ENCODE data around the gene COL23A1.
"Not testable (repeated sequence)": the region's sequence is repeated elsewhere in the genome, so short reads cannot be mapped to it uniquely, and the experiment has no call there.

COL23A1 gene

DNA sequence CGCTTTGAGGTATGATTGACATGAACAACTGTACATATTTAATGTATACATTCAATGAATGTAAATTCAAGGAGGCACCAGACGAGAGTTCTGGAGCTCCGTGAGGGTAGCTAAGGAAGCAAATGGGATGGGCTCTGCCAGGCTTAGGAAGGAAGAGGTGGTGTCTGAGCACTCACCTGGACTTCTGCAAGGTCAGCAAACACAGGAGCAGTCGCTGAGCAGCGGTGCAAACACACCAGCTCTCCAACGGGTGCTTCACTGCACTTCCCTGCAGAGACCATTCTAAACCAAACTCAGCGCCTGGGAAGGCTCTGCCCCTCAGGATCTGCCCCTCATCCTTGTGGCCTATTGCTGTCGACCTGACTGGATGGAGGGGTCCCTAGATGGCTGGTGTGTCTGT is 101.5 kb downstream of the COL23A1 start:
- no peak overlapping the region for H3K4me3 ChIP-seq (ENCODE audit: low read length)
- DNase-seq (ENCODE audit: low read depth), result no peak
- TF ChIP-seq, protein P1, sequence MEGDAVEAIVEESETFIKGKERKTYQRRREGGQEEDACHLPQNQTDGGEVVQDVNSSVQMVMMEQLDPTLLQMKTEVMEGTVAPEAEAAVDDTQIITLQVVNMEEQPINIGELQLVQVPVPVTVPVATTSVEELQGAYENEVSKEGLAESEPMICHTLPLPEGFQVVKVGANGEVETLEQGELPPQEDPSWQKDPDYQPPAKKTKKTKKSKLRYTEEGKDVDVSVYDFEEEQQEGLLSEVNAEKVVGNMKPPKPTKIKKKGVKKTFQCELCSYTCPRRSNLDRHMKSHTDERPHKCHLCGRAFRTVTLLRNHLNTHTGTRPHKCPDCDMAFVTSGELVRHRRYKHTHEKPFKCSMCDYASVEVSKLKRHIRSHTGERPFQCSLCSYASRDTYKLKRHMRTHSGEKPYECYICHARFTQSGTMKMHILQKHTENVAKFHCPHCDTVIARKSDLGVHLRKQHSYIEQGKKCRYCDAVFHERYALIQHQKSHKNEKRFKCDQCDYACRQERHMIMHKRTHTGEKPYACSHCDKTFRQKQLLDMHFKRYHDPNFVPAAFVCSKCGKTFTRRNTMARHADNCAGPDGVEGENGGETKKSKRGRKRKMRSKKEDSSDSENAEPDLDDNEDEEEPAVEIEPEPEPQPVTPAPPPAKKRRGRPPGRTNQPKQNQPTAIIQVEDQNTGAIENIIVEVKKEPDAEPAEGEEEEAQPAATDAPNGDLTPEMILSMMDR (IDR thresholded peaks at IDR 0.05; ENCODE audit: insufficient read depth, low read depth, low read length, missing control alignments), result no peak

DNA sequence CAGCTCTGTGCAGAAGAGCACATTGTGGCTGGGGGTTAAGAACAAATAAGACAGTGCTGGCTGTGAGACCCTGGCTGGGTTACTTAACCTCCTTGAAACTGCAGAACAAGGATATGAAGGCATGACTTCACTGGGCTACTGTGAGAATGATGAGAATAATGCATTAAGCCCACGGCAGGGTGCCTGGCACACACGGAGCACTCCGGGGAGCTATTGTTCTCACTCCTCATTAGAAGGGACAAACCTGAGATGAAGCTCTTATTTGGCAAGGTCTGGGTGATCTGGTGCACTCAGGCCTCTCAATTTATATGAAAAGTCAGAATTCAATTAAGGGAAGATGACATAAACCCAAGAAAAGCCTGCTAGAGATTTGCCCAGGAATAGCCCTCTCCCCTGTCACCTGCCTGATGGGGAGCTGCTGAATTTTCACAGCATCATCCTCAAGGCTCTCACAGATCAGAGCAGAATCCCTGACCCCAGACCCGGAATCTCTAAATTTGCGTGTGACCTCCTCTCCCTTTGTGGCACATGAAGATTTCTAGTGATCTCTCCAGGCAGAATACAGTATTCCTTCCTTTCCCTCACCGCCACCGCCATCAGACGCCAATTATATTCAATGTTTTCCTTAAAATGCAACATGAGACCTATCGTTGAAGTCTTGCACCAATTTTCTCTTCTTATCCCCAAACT is 102.1 kb downstream of the COL23A1 start:
- no peak for DNase-seq (ENCODE audit: low read depth)
- TF ChIP-seq, protein P1 (IDR thresholded peaks at IDR 0.05; ENCODE audit: insufficient read depth, low read depth, low read length, missing control alignments), result no peak
- no peak overlapping the region for H3K4me3 ChIP-seq (ENCODE audit: low read length)

DNA sequence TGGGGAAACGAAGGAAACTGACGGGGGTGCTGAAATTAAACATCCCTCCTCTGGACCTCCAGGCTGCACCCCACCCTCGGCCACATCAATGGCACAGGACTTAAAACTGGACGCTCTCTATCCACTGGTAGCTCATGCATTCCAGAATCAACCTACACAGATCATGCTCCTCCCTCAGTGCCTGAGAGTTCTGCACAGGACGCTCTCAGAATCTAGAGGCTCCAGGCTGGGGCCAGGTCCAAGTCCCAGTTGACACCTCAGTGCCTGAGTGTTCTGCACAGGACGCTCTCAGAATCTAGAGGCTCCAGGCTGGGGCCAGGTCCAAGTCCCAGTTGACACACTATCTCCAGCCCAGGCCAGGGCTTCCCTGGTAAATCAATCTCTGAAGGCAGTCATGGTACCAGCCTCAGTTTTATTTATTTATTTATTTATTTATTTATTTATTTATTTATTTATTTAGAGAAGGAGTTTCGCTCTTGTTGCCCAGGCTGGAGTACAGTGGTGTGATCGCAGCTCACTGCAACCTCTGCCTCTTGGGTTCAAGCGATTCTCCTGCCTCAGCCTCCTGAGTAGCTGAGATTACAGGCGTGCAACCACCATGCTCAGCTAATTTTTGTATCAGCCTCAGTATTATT is 103.2 kb downstream of the COL23A1 start:
- not testable (repeated sequence) for H3K4me3 ChIP-seq (ENCODE audit: low read length); DNase-seq (ENCODE audit: low read depth)

DNA sequence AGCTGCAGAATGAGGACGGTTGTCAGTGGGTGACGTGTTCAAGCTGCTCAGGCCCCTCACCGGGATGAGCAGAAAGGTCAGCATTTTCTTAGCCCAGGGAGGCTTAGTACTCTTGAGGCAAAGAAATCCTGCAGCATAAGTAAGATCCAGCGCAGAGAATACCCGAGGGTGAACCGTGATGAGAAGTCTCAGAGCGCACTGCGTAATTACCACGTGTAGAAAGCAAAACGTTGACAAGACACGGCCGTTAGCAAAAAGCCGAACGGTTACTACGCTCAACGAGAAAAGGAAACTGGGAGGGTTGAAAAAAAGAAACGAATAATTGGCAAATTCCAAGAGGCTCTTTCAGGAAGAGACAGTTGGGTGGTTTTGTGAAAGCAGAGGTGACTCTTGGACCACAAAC is 104.0 kb downstream of the COL23A1 start:
- TF ChIP-seq, protein P1 (IDR thresholded peaks at IDR 0.05; ENCODE audit: insufficient read depth, low read depth, low read length, missing control alignments), result no peak
- no peak overlapping the region for H3K4me3 ChIP-seq (ENCODE audit: low read length)
- DNase-seq (ENCODE audit: low read depth), result no peak

DNA sequence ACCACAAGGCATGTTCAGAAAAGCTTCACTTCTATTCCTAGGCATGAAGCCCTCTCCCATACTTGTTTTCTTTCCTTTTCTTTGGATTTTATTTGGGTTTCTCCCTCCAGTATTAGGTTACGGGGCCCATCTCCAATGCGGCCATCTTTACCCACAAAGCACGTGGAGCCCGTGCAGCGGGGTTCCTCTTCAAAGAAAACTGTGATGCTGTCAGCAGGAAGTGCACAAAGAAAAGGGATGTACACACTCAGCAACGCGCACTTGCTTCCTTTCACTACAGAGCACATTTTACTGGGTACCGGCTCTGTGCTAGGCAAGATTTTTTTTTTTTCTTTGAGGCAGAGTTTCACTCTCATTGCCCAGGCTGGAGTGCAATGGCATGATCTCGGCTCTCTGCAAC is 106.6 kb downstream of the COL23A1 start:
- TF ChIP-seq, protein P1 (IDR thresholded peaks at IDR 0.05; ENCODE audit: insufficient read depth, low read depth, low read length, missing control alignments), result no peak
- DNase-seq (ENCODE audit: low read depth), result no peak
- H3K4me3 ChIP-seq (ENCODE audit: low read length), result no peak overlapping the region

DNA sequence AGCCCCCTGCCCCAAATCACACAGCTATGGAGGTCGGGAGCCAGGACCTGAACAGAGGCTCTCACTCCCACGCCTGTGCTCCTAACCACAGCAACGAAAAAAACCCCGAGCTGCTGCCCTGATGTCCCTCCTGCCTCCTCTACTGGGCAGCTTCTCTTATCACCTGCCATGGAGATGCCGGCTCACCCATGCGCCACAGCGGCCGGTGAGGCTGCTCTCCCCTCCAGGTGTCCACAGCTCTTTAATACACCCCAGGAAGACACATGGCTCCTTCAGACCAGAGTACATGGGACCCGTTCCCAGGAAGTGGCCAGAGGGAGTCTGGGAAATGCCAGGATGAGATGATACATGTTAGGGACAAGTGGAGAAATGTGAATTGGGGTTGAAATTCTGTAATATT is 110.9 kb downstream of the COL23A1 start:
- TF ChIP-seq, protein P1 (IDR thresholded peaks at IDR 0.05; ENCODE audit: insufficient read depth, low read depth, low read length, missing control alignments), result no peak
- H3K4me3 ChIP-seq (ENCODE audit: low read length), result no peak overlapping the region
- no peak for DNase-seq (ENCODE audit: low read depth)

DNA sequence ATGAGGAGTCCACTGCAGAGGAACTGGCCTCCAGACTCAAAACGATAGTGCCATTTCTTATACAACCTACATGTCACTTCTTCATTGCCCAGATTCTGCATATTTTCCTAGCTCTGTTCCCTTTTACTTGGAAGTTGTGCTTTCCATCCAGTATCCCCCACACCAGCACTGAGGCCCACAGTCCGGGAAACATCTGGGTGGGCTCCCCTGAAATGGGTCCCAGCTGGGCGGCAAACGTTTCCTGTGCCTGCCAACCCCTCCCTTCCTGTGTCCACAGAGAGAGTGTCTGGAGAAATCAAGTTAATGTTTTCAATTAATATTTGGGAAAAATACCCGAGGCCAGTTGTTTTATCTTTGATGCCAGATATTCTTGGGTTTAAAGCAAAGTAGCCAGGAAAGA is 111.8 kb downstream of the COL23A1 start:
- TF ChIP-seq, protein P1 (IDR thresholded peaks at IDR 0.05; ENCODE audit: insufficient read depth, low read depth, low read length, missing control alignments), result no peak
- H3K4me3 ChIP-seq (ENCODE audit: low read length), result no peak overlapping the region
- DNase-seq (ENCODE audit: low read depth), result no peak

All from epithelial cell of esophagus (primary cell).